ENCODE measurements around the gene ECE2.

- TF ChIP-seq CTCF (IDR thresholded peaks at IDR 0.05): no peak
- no peak for TF ChIP-seq KAT7 (CRISPR knock-in tag; IDR thresholded peaks at IDR 0.05; ENCODE audit: borderline replicate concordance)
- no peak for TF ChIP-seq ZNF232 (CRISPR knock-in tag; IDR thresholded peaks at IDR 0.05)
- TF ChIP-seq ZNF671 (CRISPR knock-in tag; IDR thresholded peaks at IDR 0.05): no peak
- no peak for TF ChIP-seq JUN (CRISPR knock-in tag; IDR thresholded peaks at IDR 0.05)
- TF ChIP-seq NR1H2 (CRISPR knock-in tag; IDR thresholded peaks at IDR 0.05): no peak
- no peak for TF ChIP-seq SP1 (CRISPR knock-in tag; conservative IDR thresholded peaks at IDR 0.05)
Observed at GRCh38 chr3:184262764-184263179, 13.1 kb upstream of the ECE2 start.

All from WTC11 (cell line).